WTC11 (cell line): Measurements from ENCODE around the gene EDIL3. TPM values are rescaled to one million over a fixed set of nuclear protein-coding genes. Genes with fewer than 3 reads are reported as not detected.

Experiments used
- ATAC-seq: fragments of 200-7000 bp; cut with Tn5 transposase; 2 replicates; pipeline ENCODE4 v1.10.0; 2021; ENCODE audit warnings: mild to moderate bottlenecking, moderate library complexity
- CTCF ChIA-PET: fragments of 300-600 bp; sonication (Branson Sonifier 250); formaldehyde crosslinking; loops from one replicate; lab custom pipeline; 2021; ENCODE audit warnings: antibody characterized with exemption; lab: Charles Lee
- POLR2A ChIA-PET: fragments of 350-600 bp; sonication (Branson Sonifier 250); formaldehyde crosslinking; loops from one replicate; lab custom pipeline; 2021; ENCODE audit warnings: antibody characterized with exemption; lab: Charles Lee
- DNase-seq: peaks from one replicate; pipeline ENCODE4 v3.0.0; 2021; ENCODE audit warnings: low spot score
- H3K27ac Mint-ChIP-seq: 2 replicates; pipeline ENCODE4 v1.8.0; 2021; ENCODE audit warnings: mixed read lengths
- H3K27me3 Mint-ChIP-seq: 2 replicates; pipeline ENCODE4 v1.8.0; 2021; ENCODE audit warnings: low read depth, mild to moderate bottlenecking, moderate library complexity, mixed read lengths
- H3K36me3 Mint-ChIP-seq: 2 replicates; pipeline ENCODE4 v1.8.0; 2021; ENCODE audit warnings: mixed read lengths
- H3K4me1 Mint-ChIP-seq: 2 replicates; pipeline ENCODE4 v1.8.0; 2022; ENCODE audit warnings: mixed read lengths
- H3K4me3 Mint-ChIP-seq: 2 replicates; pipeline ENCODE4 v1.8.0; 2021; ENCODE audit warnings: mild to moderate bottlenecking, moderate library complexity, mixed read lengths
- H3K9me3 Mint-ChIP-seq: 2 replicates; pipeline ENCODE4 v1.8.0; 2021; ENCODE audit warnings: mixed read lengths
- AFF4 ChIP-seq: sonication (generic); formaldehyde crosslinking; IDR thresholded peaks from 2 replicates; pipeline ENCODE4 v1.8.1; 2023; ENCODE audit warnings: mild to moderate bottlenecking, missing genetic modification reagents, borderline replicate concordance
- ATF2 ChIP-seq: sonication (generic); formaldehyde crosslinking; IDR thresholded peaks from 2 replicates; pipeline ENCODE4 v1.8.1; 2022; ENCODE audit warnings: low read depth, missing genetic modification reagents, borderline replicate concordance
- ETV6 ChIP-seq: sonication (generic); formaldehyde crosslinking; IDR thresholded peaks from 2 replicates; pipeline ENCODE4 v1.8.1; 2022; ENCODE audit warnings: mild to moderate bottlenecking, missing genetic modification reagents
- MAX ChIP-seq: sonication (generic); formaldehyde crosslinking; IDR thresholded peaks from 2 replicates; pipeline ENCODE4 v1.8.0; 2022; ENCODE audit warnings: mild to moderate bottlenecking, missing genetic modification reagents
- RELA ChIP-seq: sonication (generic); formaldehyde crosslinking; IDR thresholded peaks from 2 replicates; pipeline ENCODE4 v1.8.1; 2022; ENCODE audit warnings: missing genetic modification reagents, mild to moderate bottlenecking, borderline replicate concordance
- SOX15 ChIP-seq: fragments of 250-450 bp; sonication (Bioruptor Pico); IDR thresholded peaks from 2 replicates; pipeline ENCODE4 v1.9.0; 2021; ENCODE audit warnings: mild to moderate bottlenecking
- USF2 ChIP-seq: sonication (generic); formaldehyde crosslinking; IDR thresholded peaks from 2 replicates; pipeline ENCODE4 v1.8.1; 2023; ENCODE audit warnings: mild to moderate bottlenecking, missing genetic modification reagents, moderate library complexity
- ZBTB21 ChIP-seq: sonication (generic); formaldehyde crosslinking; IDR thresholded peaks from 2 replicates; pipeline ENCODE4 v1.8.1; 2023; ENCODE audit warnings: mild to moderate bottlenecking, missing genetic modification reagents, borderline replicate concordance
- ZNF219 ChIP-seq: sonication (generic); formaldehyde crosslinking; IDR thresholded peaks from 2 replicates; pipeline ENCODE4 v1.8.0; 2023; ENCODE audit warnings: missing genetic modification reagents, mild to moderate bottlenecking, borderline replicate concordance
- ZNF396 ChIP-seq: fragments of 250-450 bp; sonication (Bioruptor Pico); IDR thresholded peaks from 2 replicates; pipeline ENCODE4 v1.8.0; 2021; ENCODE audit warnings: mild to moderate bottlenecking, moderate library complexity, borderline replicate concordance
- ZNF671 ChIP-seq: fragments of 250-450 bp; sonication (Bioruptor Pico); IDR thresholded peaks from 2 replicates; pipeline ENCODE4 v1.8.0; 2021; ENCODE audit warnings: mild to moderate bottlenecking
- ZSCAN18 ChIP-seq: fragments of 250-450 bp; sonication (Bioruptor Pico); IDR thresholded peaks from 2 replicates; pipeline ENCODE4 v2.1.2; 2022; ENCODE audit warnings: mild to moderate bottlenecking, moderate library complexity
- total RNA-seq: library from RNA; stranded (reverse); gene quantifications from 3 replicates; pipeline ENCODE4 v1.2.3, GENCODE V29; 2021

EDIL3 gene
- total RNA-seq, 1 experiment from 2014 or later = 48.3 TPM

- H3K36me3 Mint-ChIP-seq = no peaks in the 10 kb centered on the region
- ATAC-seq = no peak
- CTCF ChIA-PET = no interaction called here
- TF ChIP-seq SOX15 (no peak), ZNF219 (CRISPR knock-in tag) (no peak), MAX (CRISPR knock-in tag) (no peak), ZSCAN18 (CRISPR knock-in tag) (no peak), ZBTB21 (CRISPR knock-in tag) (no peak), ATF2 (CRISPR knock-in tag) (no peak), AFF4 (CRISPR knock-in tag) (no peak), ETV6 (no peak)
- TF ChIP-seq, all 79 proteins: peak for 0
- Mint-ChIP-seq H3K4me3 (no peak overlapping the region), H3K9me3 (no peaks in the 10 kb centered on the region), H3K27me3 (no peaks in the 10 kb centered on the region), H3K4me1 (no peaks in the 10 kb centered on the region), H3K27ac (no peak overlapping the region)
- POLR2A ChIA-PET = no interaction called here
- DNase-seq = no peak
Measured at GRCh38 chr5:83942155-83942554, 442.5 kb downstream of the EDIL3 start.

- CTCF ChIA-PET = interaction anchor here (1.5 kb wide), 1 partner anchor 10 kb away, joined by 5 read pairs; no protein-coding TSS in a partner anchor
- peaks cover 3% of the 10 kb centered on the region for H3K9me3 Mint-ChIP-seq
- no peak overlapping the region for H3K27ac Mint-ChIP-seq
Measured at GRCh38 chr5:83937837-83938236, 446.8 kb downstream of the EDIL3 start.

More at GRCh38 chr5:83937837-83938236, 446.8 kb downstream of the EDIL3 start:
- no peak for ATAC-seq
- POLR2A ChIA-PET = no interaction called here
- DNase-seq = no peak
- Mint-ChIP-seq H3K4me3 (no peak overlapping the region), H3K4me1 (no peaks in the 10 kb centered on the region), H3K27me3 (no peaks in the 10 kb centered on the region), H3K36me3 (no peaks in the 10 kb centered on the region)
- TF ChIP-seq MAX (CRISPR knock-in tag) = no peak
- no peak for TF ChIP-seq ZNF671 (CRISPR knock-in tag)
- no peak for TF ChIP-seq USF2 (CRISPR knock-in tag)
- no peak for TF ChIP-seq ZNF396 (CRISPR knock-in tag)
- no peak for TF ChIP-seq RELA (CRISPR knock-in tag)
- TF ChIP-seq AFF4 (CRISPR knock-in tag) = no peak
- no peak for TF ChIP-seq ATF2 (CRISPR knock-in tag)
